HG02623 (cell line): ENCODE data around the gene RNF187.
"Not testable (repeated sequence)": the region's sequence is repeated elsewhere in the genome, so short reads cannot be mapped to it uniquely, and the experiment has no call there.

Experiments
- ATAC-seq: cut with Tn5 transposase; IDR thresholded peaks from one replicate; pipeline ENCODE4 v1.9.1; 2021; ENCODE audit warnings: moderate library complexity; ENCODE audit not compliant: unreplicated experiment

RNF187 gene

GRCh38 chr1:228486596-228487335 lies 416 bp upstream of the RNF187 start:
- ATAC-seq, result peak; percentile 55

GRCh38 chr1:228488125-228488817 lies 1.1 kb downstream of the RNF187 start:
- ATAC-seq, result no peak

DNA sequence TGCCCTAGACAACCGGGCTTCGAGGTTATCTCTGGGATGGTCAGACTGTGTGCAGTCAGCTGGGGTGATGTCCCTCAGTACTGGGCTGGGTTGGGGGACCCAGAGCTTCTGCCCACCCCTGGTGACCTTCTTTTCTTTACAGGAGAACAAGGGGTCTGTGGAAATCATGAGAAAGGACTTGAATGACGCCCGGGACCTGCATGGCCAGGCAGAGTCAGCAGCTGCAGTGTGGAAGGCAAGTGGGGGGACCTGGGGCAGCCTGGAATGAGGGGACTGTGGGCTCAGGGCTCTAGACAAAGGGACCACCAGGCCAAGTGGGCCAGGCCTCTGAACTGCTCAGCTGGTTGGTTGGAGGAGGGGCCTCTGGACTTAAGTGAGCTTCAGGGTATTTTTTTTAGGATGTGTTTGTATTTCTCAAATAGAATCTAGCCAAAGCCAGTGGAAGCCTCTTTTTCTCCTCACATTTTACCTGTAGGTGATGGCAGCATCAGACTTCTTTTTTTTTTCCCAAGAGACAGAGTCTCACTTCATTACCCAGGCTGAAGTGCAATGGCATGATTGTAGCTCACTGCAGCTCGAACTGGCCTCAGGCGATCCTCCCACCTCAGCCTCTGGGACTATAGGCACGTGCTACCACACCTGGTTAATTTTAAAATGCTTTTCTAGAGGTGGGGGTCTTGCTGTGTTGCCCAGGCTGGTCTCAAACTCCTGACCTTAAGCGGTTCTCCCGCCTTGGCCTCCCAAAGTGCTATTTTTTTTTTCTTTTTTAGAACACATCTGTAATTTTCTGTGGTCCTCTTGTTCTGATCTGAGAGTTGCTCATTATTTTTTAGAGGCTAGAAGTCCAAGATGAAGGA lies 1.9 kb downstream of the RNF187 start:
- no peak for ATAC-seq

DNA sequence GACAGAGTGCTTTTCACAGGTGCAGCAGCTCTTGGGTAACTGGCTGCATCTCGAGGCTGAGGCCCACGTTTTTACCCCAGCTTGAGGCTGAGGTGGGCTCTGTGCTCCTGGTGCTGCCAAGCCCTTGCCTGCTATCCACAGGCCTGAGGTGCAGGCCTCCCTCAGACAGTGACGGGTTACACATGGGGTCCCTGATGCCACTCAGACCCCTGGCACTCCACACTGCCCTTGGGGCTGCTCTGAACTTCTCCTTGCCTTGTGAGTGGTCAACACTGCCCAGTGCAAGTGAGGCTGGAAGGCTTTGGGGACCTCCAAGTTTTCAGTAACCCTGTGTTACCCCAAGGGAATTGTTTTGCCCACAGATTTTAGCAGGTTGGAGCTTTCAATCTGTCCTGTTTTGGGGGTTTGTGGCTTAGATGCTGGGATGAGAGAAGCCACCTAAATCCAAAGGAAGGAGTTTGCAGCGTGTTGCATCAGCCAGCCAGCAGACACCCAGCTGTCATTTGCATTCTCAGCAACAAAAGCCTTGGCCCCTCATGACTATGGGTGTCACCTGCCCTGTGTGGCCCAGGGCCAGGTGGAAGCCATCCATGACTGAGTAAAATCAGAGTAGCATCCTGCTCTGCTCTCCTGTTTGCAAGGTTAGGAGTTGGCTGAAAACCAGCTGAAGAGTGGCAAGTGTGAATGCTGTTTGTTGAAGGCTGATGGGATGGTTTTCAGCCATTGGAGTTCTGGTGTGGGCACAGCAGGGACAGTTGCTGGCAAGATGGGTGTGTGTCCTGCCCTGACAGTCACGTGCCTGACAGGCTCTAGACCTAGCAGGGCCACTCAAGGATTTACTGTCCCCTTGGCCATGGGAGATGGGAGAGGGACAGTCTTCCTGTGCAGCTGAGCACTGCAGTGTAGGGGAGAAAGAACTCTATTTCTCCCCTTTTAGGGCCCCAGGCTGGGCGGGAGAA lies 3.2 kb downstream of the RNF187 start:
- ATAC-seq, result no peak

DNA sequence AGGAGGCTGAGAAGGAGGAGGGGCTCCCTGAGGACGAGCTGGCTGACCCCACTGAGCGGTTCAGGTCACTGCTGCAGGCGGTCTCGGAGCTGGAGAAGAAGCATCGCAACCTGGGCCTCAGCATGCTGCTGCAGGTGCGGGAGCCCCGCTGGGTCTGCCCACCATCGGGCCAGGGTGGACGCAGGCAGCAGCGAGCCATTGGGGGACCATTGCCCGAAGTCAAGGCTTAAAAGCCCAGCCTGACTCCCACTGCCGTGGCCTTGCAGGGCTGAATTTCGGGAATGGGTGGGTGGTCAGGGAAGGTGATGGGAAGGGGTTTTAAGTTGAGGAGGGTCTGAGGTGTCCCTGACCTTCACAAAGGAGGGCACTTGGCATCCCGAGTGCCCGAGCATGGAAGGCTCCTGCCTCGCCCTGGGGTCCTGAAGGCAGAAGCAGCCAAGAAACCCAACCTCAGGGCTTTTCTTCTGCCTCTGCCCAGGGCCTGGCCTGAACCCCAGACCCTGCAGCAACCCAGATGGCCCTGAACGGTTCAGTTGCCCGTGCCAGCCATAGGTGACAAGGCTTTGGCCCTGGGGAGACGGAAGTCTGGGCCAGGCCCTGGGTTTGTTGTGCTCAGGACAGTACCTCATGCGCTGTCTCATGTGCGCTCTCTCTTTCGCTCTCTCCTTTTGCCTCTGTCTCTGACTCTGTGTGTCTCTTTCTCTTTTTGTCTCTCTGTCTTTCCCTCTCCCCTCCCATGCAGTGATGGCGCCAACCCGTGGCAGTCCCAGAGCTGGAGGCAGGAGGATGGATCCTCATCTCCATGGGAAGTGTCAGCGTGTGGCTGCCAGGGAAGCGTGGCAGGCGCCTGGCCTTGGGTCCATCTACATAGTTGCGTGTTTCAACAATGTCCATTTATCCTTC lies 6.2 kb downstream of the RNF187 start:
- ATAC-seq, result no peak

- no peak for ATAC-seq
These were observed 6.8 kb downstream of the RNF187 start for GRCh38 chr1:228494044-228494353.

DNA sequence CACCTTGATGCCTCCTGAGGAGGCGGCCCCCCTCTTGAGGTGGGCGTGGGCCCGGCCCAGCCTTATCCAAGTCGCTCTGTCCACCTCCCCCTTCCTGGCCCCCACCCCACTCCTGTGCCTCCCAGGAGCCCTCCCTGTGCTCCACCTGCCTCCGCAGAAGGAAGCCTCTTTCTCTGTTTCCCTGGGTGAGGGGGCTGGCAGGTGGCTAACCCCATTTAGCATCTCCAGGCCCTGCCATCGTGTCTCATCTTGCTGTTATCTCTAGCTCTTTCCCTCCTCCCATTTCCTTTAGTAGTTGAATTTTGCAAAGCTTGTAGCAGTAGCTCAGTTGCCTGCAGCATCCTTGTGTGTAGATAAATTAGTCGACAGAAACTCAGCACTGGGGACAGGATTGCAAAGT lies 7.2 kb downstream of the RNF187 start:
- no peak for ATAC-seq

- ATAC-seq, result no peak
These were observed 8.0 kb downstream of the RNF187 start for GRCh38 chr1:228494970-228495853.

GRCh38 chr1:228496084-228496483 lies 8.9 kb downstream of the RNF187 start:
- no peak for ATAC-seq

GRCh38 chr1:228496494-228496893 lies 9.3 kb downstream of the RNF187 start:
- ATAC-seq, result no peak

GRCh38 chr1:228497206-228497605 lies 10.0 kb downstream of the RNF187 start:
- no peak for ATAC-seq

- ATAC-seq, result no peak
These were observed 10.6 kb downstream of the RNF187 start for GRCh38 chr1:228497817-228498216.

- ATAC-seq, result no peak
These were observed 13.1 kb downstream of the RNF187 start for GRCh38 chr1:228500143-228500734.

DNA sequence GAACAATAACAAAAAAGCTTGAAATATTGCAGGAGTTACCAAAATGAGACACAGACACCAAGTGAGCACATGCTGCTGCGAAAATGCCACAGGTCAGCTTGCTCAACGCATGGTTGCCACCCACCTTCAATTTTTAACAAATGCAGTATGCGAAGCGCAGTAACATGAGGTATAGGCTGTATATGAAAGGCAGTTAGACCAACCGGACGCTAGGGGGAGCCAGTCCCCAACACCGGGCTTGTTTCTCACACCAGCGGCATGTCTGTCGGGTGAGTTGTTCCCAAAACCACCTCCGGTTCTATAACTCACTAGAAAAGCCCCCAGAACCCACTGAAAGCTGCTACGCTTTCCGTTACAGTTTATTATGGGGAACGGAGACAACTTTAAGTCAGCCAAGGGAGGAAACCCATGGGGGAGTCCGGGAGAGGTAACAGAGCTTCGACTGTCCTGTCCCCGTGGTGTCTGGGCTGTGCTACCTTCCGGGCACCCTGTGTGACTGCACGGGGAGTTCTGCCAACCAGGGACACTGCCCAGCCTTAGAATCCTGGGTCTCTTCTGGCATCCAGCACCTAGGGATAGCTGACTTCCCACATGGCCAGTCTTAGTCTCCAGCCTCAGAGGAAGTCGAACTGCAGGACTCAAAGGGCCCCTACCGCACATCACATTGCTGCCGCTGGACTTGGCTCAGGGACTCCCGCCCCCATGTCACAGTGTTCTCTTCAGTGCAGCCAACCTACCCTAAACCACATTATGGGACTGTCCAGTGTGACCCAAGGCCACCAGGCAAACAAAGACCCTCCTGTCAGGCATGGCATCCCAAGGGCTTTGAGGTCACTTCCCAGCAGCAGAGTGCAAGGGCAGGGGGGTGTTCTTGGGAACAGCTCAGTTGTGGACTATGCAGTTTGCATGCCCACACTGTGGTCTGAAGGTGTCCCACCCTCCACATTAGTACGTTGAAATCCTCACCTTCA lies 14.0 kb downstream of the RNF187 start:
- ATAC-seq, result peak; percentile 90

GRCh38 chr1:228502522-228502921 lies 15.3 kb downstream of the RNF187 start:
- no peak for ATAC-seq

DNA sequence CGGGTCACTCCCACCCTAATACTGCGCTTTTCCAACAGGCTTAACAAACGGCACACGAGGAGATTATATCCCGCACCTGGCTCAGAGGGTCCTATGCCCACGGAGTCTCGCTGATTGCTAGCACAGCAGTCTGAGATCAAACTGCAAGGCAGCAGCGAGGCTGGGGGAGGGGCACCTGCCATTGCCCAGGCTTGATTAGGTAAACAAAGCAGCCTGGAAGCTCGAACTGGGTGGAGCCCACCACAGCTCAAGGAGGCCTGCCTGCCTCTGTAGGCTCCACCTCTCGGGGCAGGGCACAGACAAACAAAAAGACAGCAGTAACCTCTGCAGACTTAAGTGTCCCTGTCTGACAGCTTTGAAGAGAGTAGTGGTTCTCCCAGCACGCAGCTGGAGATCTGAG lies 18.8 kb downstream of the RNF187 start:
- not testable (repeated sequence) for ATAC-seq
